Stimulated activated CD8-positive, alpha-beta memory T cell treated with anti-CD3 and anti-CD28 coated beads, Interleukin-12 subunit alpha, Interleukin-12 subunit beta, amount 100 ng/mL, for 24 hours (primary cell): ENCODE results near the gene MYL5.
"Not testable (repeated sequence)": the region's sequence is repeated elsewhere in the genome, so short reads cannot be mapped to it uniquely, and the experiment has no call there.

Experiments
- DNase-seq: peaks from one replicate; pipeline ENCODE4 v3.0.0-alpha.2; 2020; ENCODE audit errors: extremely low read depth

The MYL5 gene

DNA sequence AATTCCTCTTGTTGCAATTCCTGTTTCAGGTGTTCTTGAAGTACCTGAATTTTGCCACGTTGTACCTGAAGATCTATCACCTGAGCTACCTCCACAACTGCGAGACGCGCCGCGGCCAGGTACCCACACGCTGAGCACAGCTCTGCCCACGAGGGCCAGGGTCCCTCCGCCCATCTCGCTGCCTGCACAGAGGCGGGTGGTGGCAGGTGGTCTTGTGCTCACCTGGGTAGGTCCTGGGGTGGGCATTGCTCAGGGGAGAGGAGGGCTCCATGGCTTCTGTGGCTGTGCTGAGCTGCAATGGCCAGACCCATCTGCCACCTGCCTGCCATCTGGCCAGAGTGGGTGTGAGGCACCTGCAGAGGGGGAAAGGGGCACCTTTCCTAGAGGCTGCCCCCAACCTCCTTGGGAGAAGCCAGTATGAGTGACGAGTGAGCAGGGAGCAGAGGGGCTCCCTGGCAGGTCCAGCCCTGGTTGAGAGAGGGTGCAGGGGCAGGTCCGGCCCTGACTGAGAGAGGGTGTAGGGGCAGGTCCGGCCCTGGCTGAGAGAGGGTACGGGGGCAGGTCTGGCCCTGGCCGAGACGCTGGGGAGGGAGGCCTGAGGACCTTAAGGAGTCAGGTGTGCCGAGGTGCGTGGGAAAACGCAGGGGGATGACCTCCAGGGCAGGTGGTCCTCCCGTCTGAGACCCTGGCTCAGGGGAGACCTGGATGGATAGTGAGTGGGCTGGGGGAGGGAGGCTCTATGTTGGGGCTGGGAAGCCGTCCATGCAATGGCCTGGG is 38.3 kb upstream of the MYL5 start:
- DNase-seq, result no peak

- DNase-seq, result no peak
Observed at GRCh38 chr4:636628-637159, 37.6 kb upstream of the MYL5 start.

DNA sequence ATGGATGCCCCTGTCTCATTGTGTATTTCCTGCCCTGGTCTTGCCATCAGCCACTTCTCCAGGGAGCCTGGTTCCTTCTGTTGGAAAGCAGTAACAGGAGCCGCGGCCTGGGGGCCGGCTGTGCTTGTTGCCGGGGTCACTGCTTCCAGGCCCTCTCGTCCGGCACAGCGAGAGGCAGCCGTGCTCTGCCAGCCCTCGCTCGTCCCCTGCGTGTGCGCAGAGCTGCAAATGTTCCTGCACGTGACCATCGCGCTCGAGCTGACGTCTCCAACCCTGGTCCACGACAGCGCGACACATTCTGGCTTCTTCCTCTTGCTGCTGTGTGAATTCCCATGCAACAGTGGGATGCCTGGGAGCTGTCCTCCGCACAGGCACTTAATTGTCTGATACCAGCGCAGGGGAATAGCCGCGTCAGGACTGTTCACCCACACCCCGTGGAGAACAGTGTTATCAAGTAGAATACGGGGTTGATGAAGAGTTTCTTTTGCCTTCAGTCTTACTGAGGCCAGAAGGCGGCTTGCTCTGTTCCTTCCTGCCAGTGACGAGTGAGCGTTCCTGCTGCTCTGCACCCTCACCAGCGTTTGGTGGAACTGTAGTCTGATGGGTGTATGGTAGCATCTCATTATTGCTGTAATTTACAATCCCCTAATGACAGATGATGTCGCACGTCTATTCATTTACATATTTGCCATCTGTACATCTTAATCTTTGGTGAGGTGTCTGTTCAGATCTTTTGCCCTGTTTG is 36.6 kb upstream of the MYL5 start:
- DNase-seq, result no peak

- DNase-seq, result not testable (repeated sequence)
Observed at GRCh38 chr4:642366-642765, 32.0 kb upstream of the MYL5 start.

GRCh38 chr4:646460-646859 is 27.9 kb upstream of the MYL5 start:
- DNase-seq, result no peak

GRCh38 chr4:647481-647880 is 26.9 kb upstream of the MYL5 start:
- no peak for DNase-seq

- no peak for DNase-seq
Observed at GRCh38 chr4:648579-649292, 25.6 kb upstream of the MYL5 start.

DNA sequence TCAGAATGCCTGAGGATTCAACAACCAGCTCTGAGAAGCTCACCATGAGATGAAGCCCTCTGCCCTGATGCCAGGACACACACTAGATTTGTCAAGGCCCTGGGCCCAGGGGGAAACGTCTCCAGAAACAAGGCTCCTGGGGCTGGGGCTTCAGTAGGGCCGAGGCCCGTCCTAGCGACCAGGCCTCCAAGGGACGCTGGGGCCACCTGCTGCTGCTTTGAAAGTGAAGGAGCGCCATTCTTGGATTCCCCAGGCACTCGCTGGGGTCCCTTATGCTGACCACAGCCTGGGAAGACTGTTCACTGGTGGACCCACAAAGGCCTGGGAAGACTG is 25.1 kb upstream of the MYL5 start:
- DNase-seq, result no peak

GRCh38 chr4:649751-650310 is 24.5 kb upstream of the MYL5 start:
- no peak for DNase-seq

GRCh38 chr4:650461-650860 is 23.9 kb upstream of the MYL5 start:
- no peak for DNase-seq

- DNase-seq, result no peak
Observed at GRCh38 chr4:650951-651883, 23.1 kb upstream of the MYL5 start.

GRCh38 chr4:651884-652642 is 22.3 kb upstream of the MYL5 start:
- DNase-seq, result no peak

DNA sequence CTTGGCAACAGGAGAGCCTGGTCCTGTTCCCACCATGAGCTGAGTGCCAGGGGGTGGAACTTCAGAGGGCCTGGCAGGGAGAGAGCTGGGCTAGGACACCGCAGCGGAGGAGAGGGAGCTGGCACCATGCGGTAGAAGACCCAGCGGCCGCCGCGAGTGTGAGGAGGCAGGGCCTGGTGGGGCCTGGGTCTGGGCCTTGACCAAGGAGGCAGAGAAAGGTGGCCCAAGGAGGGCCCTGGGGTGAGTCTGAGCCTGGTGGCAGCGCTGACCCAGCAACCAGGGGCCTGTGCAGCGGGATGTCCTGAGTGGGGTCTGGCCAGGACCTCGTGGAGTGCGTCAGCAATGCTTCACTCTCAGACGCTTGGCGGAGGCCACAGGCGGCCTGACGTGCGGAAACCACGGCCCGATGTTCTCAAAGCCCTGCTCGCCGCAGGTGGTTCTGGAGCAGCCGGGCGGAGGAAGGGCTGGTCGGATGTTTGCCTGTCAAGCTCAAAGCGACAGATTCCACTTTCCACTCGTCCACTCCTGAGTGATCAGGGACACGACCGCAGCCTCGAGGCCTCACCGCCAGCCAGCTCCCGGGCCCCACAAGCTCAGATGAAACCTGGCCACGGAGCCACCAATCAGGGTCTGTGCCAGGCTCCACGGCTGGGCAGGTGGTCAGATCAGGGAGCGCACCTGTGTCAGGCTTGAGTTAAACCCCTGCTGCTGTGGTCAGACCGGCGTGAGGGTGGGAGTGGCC is 21.1 kb upstream of the MYL5 start:
- DNase-seq, result no peak

DNA sequence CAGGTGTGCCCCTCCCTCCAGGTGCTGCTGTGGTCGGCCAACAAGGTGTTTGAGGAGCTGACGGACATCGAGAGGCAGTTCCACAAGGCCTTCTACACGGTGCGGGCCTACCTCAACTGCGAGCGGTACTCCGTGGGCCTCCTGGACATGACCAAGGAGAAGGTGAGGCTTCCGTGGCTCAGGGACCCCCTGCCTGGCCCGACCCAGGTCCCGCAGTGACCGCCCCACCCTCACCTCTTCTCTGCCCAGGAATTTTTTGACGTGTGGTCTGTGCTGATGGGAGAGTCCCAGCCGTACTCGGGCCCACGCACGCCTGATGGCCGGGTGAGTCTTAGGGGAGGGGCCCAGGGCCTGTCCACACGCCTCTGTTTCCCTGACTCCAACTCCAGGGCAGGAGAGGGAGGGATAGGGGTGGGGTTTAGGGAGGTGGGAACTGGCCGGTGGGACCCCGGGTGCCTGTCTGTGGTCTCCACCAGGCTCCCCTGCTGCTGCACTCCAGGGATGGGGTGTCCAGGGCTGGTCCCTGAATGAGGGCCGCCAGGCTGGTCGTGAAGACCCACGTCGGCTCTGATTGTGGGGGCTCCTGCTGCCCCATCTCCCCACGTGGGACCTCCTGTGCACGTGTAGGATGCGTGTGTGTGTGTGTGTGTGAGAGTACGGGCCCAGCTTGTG is 20.4 kb upstream of the MYL5 start:
- DNase-seq, result no peak

DNA sequence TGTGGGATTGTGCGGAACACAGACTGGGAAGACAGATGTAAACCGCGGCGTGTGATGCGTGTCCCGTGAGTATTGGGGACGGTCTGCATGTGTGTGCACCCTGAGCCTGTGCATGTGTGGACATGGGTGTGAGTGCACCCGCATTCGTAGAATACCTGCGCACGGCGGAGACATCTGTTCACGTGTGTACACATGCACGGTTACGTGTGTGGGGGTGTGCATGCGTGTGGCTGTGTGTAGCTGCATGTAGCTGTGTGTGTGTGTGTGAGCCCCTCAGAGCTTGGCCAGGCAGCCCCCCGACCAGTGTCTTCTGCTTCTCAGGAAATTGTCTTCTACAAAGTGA is 19.9 kb upstream of the MYL5 start:
- no peak for DNase-seq

GRCh38 chr4:654871-655463 is 19.4 kb upstream of the MYL5 start:
- no peak for DNase-seq

GRCh38 chr4:655464-656151 is 18.7 kb upstream of the MYL5 start:
- no peak for DNase-seq
